ENCODE data around the gene MPP3. TPM values are rescaled to one million over a fixed set of nuclear protein-coding genes. Genes with fewer than 3 reads are reported as not detected.

MPP3 gene
- total RNA-seq, 1 experiment from 2014 or later: 19.5 TPM

DNA sequence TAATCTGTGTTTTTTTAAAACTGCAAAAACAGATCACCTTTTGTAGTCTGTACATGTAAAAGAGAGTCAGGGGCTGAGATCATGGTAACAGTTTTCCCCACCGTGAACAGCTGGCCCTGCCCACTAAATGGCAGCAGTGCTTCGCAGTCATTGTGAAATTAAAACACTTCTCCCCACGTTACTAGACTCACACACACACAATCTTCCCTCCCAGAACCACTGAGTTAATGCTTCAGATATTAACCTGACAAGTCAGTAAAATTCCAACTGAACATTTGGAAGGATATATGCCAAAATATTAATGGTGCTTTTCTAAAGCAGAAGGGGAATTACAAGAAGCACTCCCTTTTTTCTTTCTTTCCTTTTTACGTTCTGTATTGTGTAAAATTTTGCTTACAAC, 12.8 kb upstream of the MPP3 start (continued):
- TF ChIP-seq, protein P1, sequence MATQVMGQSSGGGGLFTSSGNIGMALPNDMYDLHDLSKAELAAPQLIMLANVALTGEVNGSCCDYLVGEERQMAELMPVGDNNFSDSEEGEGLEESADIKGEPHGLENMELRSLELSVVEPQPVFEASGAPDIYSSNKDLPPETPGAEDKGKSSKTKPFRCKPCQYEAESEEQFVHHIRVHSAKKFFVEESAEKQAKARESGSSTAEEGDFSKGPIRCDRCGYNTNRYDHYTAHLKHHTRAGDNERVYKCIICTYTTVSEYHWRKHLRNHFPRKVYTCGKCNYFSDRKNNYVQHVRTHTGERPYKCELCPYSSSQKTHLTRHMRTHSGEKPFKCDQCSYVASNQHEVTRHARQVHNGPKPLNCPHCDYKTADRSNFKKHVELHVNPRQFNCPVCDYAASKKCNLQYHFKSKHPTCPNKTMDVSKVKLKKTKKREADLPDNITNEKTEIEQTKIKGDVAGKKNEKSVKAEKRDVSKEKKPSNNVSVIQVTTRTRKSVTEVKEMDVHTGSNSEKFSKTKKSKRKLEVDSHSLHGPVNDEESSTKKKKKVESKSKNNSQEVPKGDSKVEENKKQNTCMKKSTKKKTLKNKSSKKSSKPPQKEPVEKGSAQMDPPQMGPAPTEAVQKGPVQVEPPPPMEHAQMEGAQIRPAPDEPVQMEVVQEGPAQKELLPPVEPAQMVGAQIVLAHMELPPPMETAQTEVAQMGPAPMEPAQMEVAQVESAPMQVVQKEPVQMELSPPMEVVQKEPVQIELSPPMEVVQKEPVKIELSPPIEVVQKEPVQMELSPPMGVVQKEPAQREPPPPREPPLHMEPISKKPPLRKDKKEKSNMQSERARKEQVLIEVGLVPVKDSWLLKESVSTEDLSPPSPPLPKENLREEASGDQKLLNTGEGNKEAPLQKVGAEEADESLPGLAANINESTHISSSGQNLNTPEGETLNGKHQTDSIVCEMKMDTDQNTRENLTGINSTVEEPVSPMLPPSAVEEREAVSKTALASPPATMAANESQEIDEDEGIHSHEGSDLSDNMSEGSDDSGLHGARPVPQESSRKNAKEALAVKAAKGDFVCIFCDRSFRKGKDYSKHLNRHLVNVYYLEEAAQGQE (IDR thresholded peaks at IDR 0.05; ENCODE audit: low read depth): no peak
- no peak for TF ChIP-seq POLR2A (IDR thresholded peaks at IDR 0.05; ENCODE audit: borderline replicate concordance, extremely low read depth, insufficient read depth, insufficient read length)
- TF ChIP-seq, protein P2, sequence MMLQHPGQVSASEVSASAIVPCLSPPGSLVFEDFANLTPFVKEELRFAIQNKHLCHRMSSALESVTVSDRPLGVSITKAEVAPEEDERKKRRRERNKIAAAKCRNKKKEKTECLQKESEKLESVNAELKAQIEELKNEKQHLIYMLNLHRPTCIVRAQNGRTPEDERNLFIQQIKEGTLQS (IDR thresholded peaks at IDR 0.05): no peak
- TF ChIP-seq, protein P3, sequence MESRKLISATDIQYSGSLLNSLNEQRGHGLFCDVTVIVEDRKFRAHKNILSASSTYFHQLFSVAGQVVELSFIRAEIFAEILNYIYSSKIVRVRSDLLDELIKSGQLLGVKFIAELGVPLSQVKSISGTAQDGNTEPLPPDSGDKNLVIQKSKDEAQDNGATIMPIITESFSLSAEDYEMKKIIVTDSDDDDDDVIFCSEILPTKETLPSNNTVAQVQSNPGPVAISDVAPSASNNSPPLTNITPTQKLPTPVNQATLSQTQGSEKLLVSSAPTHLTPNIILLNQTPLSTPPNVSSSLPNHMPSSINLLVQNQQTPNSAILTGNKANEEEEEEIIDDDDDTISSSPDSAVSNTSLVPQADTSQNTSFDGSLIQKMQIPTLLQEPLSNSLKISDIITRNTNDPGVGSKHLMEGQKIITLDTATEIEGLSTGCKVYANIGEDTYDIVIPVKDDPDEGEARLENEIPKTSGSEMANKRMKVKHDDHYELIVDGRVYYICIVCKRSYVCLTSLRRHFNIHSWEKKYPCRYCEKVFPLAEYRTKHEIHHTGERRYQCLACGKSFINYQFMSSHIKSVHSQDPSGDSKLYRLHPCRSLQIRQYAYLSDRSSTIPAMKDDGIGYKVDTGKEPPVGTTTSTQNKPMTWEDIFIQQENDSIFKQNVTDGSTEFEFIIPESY (IDR thresholded peaks at IDR 0.05; ENCODE audit: extremely low read depth, insufficient replicate concordance, low read length): no peak
- TF ChIP-seq ZFX (IDR thresholded peaks at IDR 0.05): no peak
- no peak for TF ChIP-seq JUND (IDR thresholded peaks at IDR 0.05)

DNA sequence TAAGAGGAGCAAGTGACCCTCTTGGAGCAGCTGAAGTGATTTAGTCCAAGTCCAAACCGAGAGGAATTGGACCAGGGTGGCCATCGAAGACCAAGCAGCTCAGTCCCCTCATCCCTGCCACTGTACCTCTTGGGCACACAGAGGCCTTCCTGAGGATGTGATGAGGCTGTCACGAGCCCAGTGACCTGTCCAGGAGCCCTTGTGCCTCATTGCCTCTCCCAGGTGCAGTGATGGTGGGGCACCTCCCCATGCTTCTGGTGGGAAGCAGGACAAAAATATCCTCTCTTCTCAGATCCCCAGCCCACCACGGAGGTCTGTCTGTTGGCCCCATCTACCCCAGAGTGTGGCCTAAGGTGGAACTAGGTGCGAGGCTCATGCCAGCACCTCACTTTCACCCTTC, 11.3 kb upstream of the MPP3 start:
- POLR2A ChIA-PET: no interaction called here
- TF ChIP-seq, protein P4, sequence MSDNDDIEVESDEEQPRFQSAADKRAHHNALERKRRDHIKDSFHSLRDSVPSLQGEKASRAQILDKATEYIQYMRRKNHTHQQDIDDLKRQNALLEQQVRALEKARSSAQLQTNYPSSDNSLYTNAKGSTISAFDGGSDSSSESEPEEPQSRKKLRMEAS (IDR thresholded peaks at IDR 0.05): no peak
- TF ChIP-seq, protein P2 (IDR thresholded peaks at IDR 0.05): no peak
- TF ChIP-seq, protein P3 (IDR thresholded peaks at IDR 0.05; ENCODE audit: extremely low read depth, insufficient replicate concordance, low read length): no peak
- TF ChIP-seq CBX3 (IDR thresholded peaks at IDR 0.05; ENCODE audit: low read depth) (no peak), SIN3A (IDR thresholded peaks at IDR 0.05; ENCODE audit: low read depth) (no peak), SP1 (IDR thresholded peaks at IDR 0.05; ENCODE audit: low read depth) (no peak), JUND (IDR thresholded peaks at IDR 0.05) (no peak), ELF1 (IDR thresholded peaks at IDR 0.05; ENCODE audit: borderline replicate concordance, low read depth) (no peak), YY1 (IDR thresholded peaks at IDR 0.05; ENCODE audit: extremely low read depth, insufficient replicate concordance, low read depth, low read length) (no peak), CEBPB (IDR thresholded peaks at IDR 0.05; ENCODE audit: low read depth) (no peak)
- TF ChIP-seq, protein P5, sequence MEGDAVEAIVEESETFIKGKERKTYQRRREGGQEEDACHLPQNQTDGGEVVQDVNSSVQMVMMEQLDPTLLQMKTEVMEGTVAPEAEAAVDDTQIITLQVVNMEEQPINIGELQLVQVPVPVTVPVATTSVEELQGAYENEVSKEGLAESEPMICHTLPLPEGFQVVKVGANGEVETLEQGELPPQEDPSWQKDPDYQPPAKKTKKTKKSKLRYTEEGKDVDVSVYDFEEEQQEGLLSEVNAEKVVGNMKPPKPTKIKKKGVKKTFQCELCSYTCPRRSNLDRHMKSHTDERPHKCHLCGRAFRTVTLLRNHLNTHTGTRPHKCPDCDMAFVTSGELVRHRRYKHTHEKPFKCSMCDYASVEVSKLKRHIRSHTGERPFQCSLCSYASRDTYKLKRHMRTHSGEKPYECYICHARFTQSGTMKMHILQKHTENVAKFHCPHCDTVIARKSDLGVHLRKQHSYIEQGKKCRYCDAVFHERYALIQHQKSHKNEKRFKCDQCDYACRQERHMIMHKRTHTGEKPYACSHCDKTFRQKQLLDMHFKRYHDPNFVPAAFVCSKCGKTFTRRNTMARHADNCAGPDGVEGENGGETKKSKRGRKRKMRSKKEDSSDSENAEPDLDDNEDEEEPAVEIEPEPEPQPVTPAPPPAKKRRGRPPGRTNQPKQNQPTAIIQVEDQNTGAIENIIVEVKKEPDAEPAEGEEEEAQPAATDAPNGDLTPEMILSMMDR (IDR thresholded peaks at IDR 0.05 in 2 of 3, conservative IDR thresholded peaks at IDR 0.05 in 1 of 3; ENCODE audit: borderline replicate concordance in 1 of 3, insufficient read depth in 1 of 3, low read depth in 2 of 3, low read length in 2 of 3): no peak

More for the DNA sequence above, 11.3 kb upstream of the MPP3 start:
- H3K9ac ChIP-seq (ENCODE audit: low read length): no peak overlapping the region
- no peaks in the 10 kb centered on the region for H3K36me3 ChIP-seq (ENCODE audit: control insufficient read depth in 1 of 2, insufficient read depth in 2 of 2, low read length in 2 of 2)
- H3K27me3 ChIP-seq (ENCODE audit: insufficient read depth, low read length): no peaks in the 10 kb centered on the region
- no peaks in the 10 kb centered on the region for H3K9me2 ChIP-seq (ENCODE audit: insufficient read depth)
- no TSS peak for BruUV-seq (replicated peaks)
- H3K4me3 ChIP-seq (replicated peaks in 1 of 2; ENCODE audit: low read depth in 1 of 2, low read length in 2 of 2): no peak overlapping the region
- intact Hi-C loops (cut with micrococcal nuclease): loop anchor here (10.0 kb wide), 1 partner anchor 149 kb away; no protein-coding TSS in a partner anchor
- H3K4me1 ChIP-seq (ENCODE audit: control insufficient read depth in 1 of 2, insufficient read depth in 2 of 2, low read length in 2 of 2): peaks cover 37 to 45% of the 10 kb centered on the region in 2 experiments
- no peak overlapping the region for H3K27ac ChIP-seq (ENCODE audit: low read depth, low read length)
- ChIA-PET RAD21 (ENCODE audit: low non-redundant PET in 1 of 2, low total read pairs in 2 of 2, uncharacterized antibody in 2 of 2, unreplicated experiment in 2 of 2) (no interaction called here), CTCF (no interaction called here)
- H3K9me3 ChIP-seq (ENCODE audit: control insufficient read depth in 1 of 2, insufficient read depth in 1 of 2, low read depth in 1 of 2, low read length in 2 of 2): no peaks in the 10 kb centered on the region
- H3K4me2 ChIP-seq (ENCODE audit: low read length): no peak overlapping the region
- no peak overlapping the region for H2AFZ ChIP-seq (ENCODE audit: low read depth, low read length, poor library complexity, severe bottlenecking)
- no peaks in the 10 kb centered on the region for H3K79me2 ChIP-seq (ENCODE audit: insufficient read depth, low read length)
- H4K20me1 ChIP-seq (ENCODE audit: insufficient read depth): no peaks in the 10 kb centered on the region
- DNase-seq (ENCODE audit: low read depth, low spot score) (no peak), ATAC-seq (no peak)
